ENCODE data around the gene BTBD1.
A peak's percentile ranks its signal among the peaks of the same experiment; 100 is the strongest.
"Not testable (repeated sequence)": the region's sequence is repeated elsewhere in the genome, so short reads cannot be mapped to it uniquely, and the experiment has no call there.

Gene BTBD1

GRCh38 chr15:83010709-83011270, 56.3 kb downstream of the BTBD1 start:
- Histone ChIP-seq H3K9me3 (ENCODE audit: control insufficient read depth, insufficient read depth, low read length) (no peaks in the 10 kb centered on the region), H3K9ac (ENCODE audit: low read depth, low read length) (peak overlapping the region; percentile 67), H3K36me3 (ENCODE audit: control insufficient read depth, insufficient read depth, low read length) (peaks cover 3% of the 10 kb centered on the region), H3K4me3 (ENCODE audit: low read depth, low read length) (peak overlapping the region; percentile 98), H3K4me1 (ENCODE audit: control insufficient read depth, insufficient read depth, low read length) (peaks cover 3% of the 10 kb centered on the region), H3K27me3 (ENCODE audit: control insufficient read depth, insufficient read depth, low read length) (no peaks in the 10 kb centered on the region)

GRCh38 chr15:83000672-83001031, 66.4 kb downstream of the BTBD1 start:
- H3K4me1 ChIP-seq (ENCODE audit: control insufficient read depth, insufficient read depth, low read length); H3K36me3 ChIP-seq (ENCODE audit: control insufficient read depth, insufficient read depth, low read length); H3K27me3 ChIP-seq (ENCODE audit: control insufficient read depth, insufficient read depth, low read length); H3K9me3 ChIP-seq (ENCODE audit: control insufficient read depth, insufficient read depth, low read length); H3K9ac ChIP-seq (ENCODE audit: low read depth, low read length); H3K4me3 ChIP-seq (ENCODE audit: low read depth, low read length): not testable (repeated sequence)

GRCh38 chr15:82999905-83000671, 67.0 kb downstream of the BTBD1 start:
- Histone ChIP-seq H3K36me3 (ENCODE audit: control insufficient read depth, insufficient read depth, low read length) (no peaks in the 10 kb centered on the region), H3K9me3 (ENCODE audit: control insufficient read depth, insufficient read depth, low read length) (no peaks in the 10 kb centered on the region), H3K27me3 (ENCODE audit: control insufficient read depth, insufficient read depth, low read length) (no peaks in the 10 kb centered on the region), H3K4me1 (ENCODE audit: control insufficient read depth, insufficient read depth, low read length) (no peaks in the 10 kb centered on the region), H3K9ac (ENCODE audit: low read depth, low read length) (no peak overlapping the region), H3K4me3 (ENCODE audit: low read depth, low read length) (no peak overlapping the region)

GRCh38 chr15:82999426-82999825, 67.6 kb downstream of the BTBD1 start:
- no peaks in the 10 kb centered on the region for H3K36me3 ChIP-seq (ENCODE audit: control insufficient read depth, insufficient read depth, low read length)

GRCh38 chr15:82995938-82996337, 71.1 kb downstream of the BTBD1 start:
- Histone ChIP-seq H3K4me3 (ENCODE audit: low read depth, low read length) (no peak overlapping the region), H3K9me3 (ENCODE audit: control insufficient read depth, insufficient read depth, low read length) (no peaks in the 10 kb centered on the region), H3K27me3 (ENCODE audit: control insufficient read depth, insufficient read depth, low read length) (no peaks in the 10 kb centered on the region), H3K9ac (ENCODE audit: low read depth, low read length) (no peak overlapping the region), H3K4me1 (ENCODE audit: control insufficient read depth, insufficient read depth, low read length) (no peaks in the 10 kb centered on the region), H3K36me3 (ENCODE audit: control insufficient read depth, insufficient read depth, low read length) (no peaks in the 10 kb centered on the region)

More at GRCh38 chr15:82999426-82999825, 67.6 kb downstream of the BTBD1 start:
- Histone ChIP-seq H3K9ac (ENCODE audit: low read depth, low read length) (no peak overlapping the region), H3K4me1 (ENCODE audit: control insufficient read depth, insufficient read depth, low read length) (no peaks in the 10 kb centered on the region), H3K27me3 (ENCODE audit: control insufficient read depth, insufficient read depth, low read length) (no peaks in the 10 kb centered on the region), H3K4me3 (ENCODE audit: low read depth, low read length) (no peak overlapping the region), H3K9me3 (ENCODE audit: control insufficient read depth, insufficient read depth, low read length) (no peaks in the 10 kb centered on the region)

GRCh38 chr15:82995076-82995475, 72.0 kb downstream of the BTBD1 start:
- Histone ChIP-seq H3K4me3 (ENCODE audit: low read depth, low read length) (no peak overlapping the region), H3K9me3 (ENCODE audit: control insufficient read depth, insufficient read depth, low read length) (no peaks in the 10 kb centered on the region), H3K9ac (ENCODE audit: low read depth, low read length) (no peak overlapping the region), H3K27me3 (ENCODE audit: control insufficient read depth, insufficient read depth, low read length) (no peaks in the 10 kb centered on the region), H3K36me3 (ENCODE audit: control insufficient read depth, insufficient read depth, low read length) (no peaks in the 10 kb centered on the region), H3K4me1 (ENCODE audit: control insufficient read depth, insufficient read depth, low read length) (no peaks in the 10 kb centered on the region)

- Histone ChIP-seq H3K9me3 (ENCODE audit: control insufficient read depth, insufficient read depth, low read length) (no peaks in the 10 kb centered on the region), H3K36me3 (ENCODE audit: control insufficient read depth, insufficient read depth, low read length) (no peaks in the 10 kb centered on the region), H3K9ac (ENCODE audit: low read depth, low read length) (no peak overlapping the region), H3K27me3 (ENCODE audit: control insufficient read depth, insufficient read depth, low read length) (no peaks in the 10 kb centered on the region), H3K4me1 (ENCODE audit: control insufficient read depth, insufficient read depth, low read length) (no peaks in the 10 kb centered on the region), H3K4me3 (ENCODE audit: low read depth, low read length) (no peak overlapping the region)
These were observed 73.9 kb downstream of the BTBD1 start for GRCh38 chr15:82993144-82993543.

- Histone ChIP-seq H3K4me3 (ENCODE audit: low read depth, low read length) (no peak overlapping the region), H3K36me3 (ENCODE audit: control insufficient read depth, insufficient read depth, low read length) (no peaks in the 10 kb centered on the region), H3K9me3 (ENCODE audit: control insufficient read depth, insufficient read depth, low read length) (no peaks in the 10 kb centered on the region), H3K27me3 (ENCODE audit: control insufficient read depth, insufficient read depth, low read length) (no peaks in the 10 kb centered on the region), H3K4me1 (ENCODE audit: control insufficient read depth, insufficient read depth, low read length) (no peaks in the 10 kb centered on the region), H3K9ac (ENCODE audit: low read depth, low read length) (no peak overlapping the region)
These were observed 74.5 kb downstream of the BTBD1 start for GRCh38 chr15:82992436-82992998.

- H3K4me1 ChIP-seq (ENCODE audit: control insufficient read depth, insufficient read depth, low read length): no peaks in the 10 kb centered on the region
- H3K9me3 ChIP-seq (ENCODE audit: control insufficient read depth, insufficient read depth, low read length): no peaks in the 10 kb centered on the region
- peak overlapping the region; percentile 91 for H3K4me3 ChIP-seq (ENCODE audit: low read depth, low read length)
- peaks cover 8% of the 10 kb centered on the region for H3K27me3 ChIP-seq (ENCODE audit: control insufficient read depth, insufficient read depth, low read length)
- H3K9ac ChIP-seq (ENCODE audit: low read depth, low read length): peak overlapping the region; percentile 82
- no peaks in the 10 kb centered on the region for H3K36me3 ChIP-seq (ENCODE audit: control insufficient read depth, insufficient read depth, low read length)
These were observed 80.6 kb downstream of the BTBD1 start for GRCh38 chr15:82986442-82986780.

- Histone ChIP-seq H3K27me3 (ENCODE audit: control insufficient read depth, insufficient read depth, low read length) (peaks cover 8% of the 10 kb centered on the region), H3K9me3 (ENCODE audit: control insufficient read depth, insufficient read depth, low read length) (no peaks in the 10 kb centered on the region), H3K4me3 (ENCODE audit: low read depth, low read length) (peak within 1 kb of the TSS; percentile 91), H3K36me3 (ENCODE audit: control insufficient read depth, insufficient read depth, low read length) (no peaks in the 10 kb centered on the region), H3K4me1 (ENCODE audit: control insufficient read depth, insufficient read depth, low read length) (no peaks in the 10 kb centered on the region), H3K9ac (ENCODE audit: low read depth, low read length) (peak within 1 kb of the TSS; percentile 82)
These were observed 81.2 kb downstream of the BTBD1 start, which contains the start of gene RAMAC for GRCh38 chr15:82985688-82986441. RAMAC (plus strand) TSS chr15:82986210; CDS start chr15:82989019, 2,809 bp downstream.

GRCh38 chr15:82980981-82981380, 86.1 kb downstream of the BTBD1 start:
- Histone ChIP-seq H3K9me3 (ENCODE audit: control insufficient read depth, insufficient read depth, low read length) (no peaks in the 10 kb centered on the region), H3K27me3 (ENCODE audit: control insufficient read depth, insufficient read depth, low read length) (peaks cover 8% of the 10 kb centered on the region), H3K36me3 (ENCODE audit: control insufficient read depth, insufficient read depth, low read length) (no peaks in the 10 kb centered on the region), H3K9ac (ENCODE audit: low read depth, low read length) (no peak overlapping the region), H3K4me1 (ENCODE audit: control insufficient read depth, insufficient read depth, low read length) (no peaks in the 10 kb centered on the region), H3K4me3 (ENCODE audit: low read depth, low read length) (no peak overlapping the region)
